ENCODE measurements around the gene IFNL1.

GRCh38 chr19:39246951-39247669 lies 49.1 kb upstream of the IFNL1 start:
- TF ChIP-seq, protein P1, sequence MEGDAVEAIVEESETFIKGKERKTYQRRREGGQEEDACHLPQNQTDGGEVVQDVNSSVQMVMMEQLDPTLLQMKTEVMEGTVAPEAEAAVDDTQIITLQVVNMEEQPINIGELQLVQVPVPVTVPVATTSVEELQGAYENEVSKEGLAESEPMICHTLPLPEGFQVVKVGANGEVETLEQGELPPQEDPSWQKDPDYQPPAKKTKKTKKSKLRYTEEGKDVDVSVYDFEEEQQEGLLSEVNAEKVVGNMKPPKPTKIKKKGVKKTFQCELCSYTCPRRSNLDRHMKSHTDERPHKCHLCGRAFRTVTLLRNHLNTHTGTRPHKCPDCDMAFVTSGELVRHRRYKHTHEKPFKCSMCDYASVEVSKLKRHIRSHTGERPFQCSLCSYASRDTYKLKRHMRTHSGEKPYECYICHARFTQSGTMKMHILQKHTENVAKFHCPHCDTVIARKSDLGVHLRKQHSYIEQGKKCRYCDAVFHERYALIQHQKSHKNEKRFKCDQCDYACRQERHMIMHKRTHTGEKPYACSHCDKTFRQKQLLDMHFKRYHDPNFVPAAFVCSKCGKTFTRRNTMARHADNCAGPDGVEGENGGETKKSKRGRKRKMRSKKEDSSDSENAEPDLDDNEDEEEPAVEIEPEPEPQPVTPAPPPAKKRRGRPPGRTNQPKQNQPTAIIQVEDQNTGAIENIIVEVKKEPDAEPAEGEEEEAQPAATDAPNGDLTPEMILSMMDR (IDR thresholded peaks at IDR 0.05): no peak
- no peak for TF ChIP-seq POLR2A (IDR thresholded peaks at IDR 0.05)

Data from vagina (tissue), 2 donors.